ENCODE measurements around the gene DLGAP1.

GRCh38 chr18:4453567-4453873 lies 1.6 kb downstream of the DLGAP1 start:
- no peak for TF ChIP-seq CTCF (IDR thresholded peaks at IDR 0.05; ENCODE audit: low read depth, low read length)
- TF ChIP-seq POLR2A (IDR thresholded peaks at IDR 0.05; ENCODE audit: extremely low read depth, insufficient read length), result no peak
- TF ChIP-seq MYC (IDR thresholded peaks at IDR 0.05; ENCODE audit: low read depth, low read length), result no peak
- no peak for TF ChIP-seq MAX (IDR thresholded peaks at IDR 0.05; ENCODE audit: low read depth, low read length)

All from NB4 (cell line).